H54 (cell line): ENCODE results near the gene FBXW2.

Source experiments
- DNase-seq: peaks from one replicate; pipeline ENCODE4 v3.0.0; 2011; ENCODE audit warnings: low spot score, mixed read lengths; ENCODE audit not compliant: insufficient read length
- FAIRE-seq: peaks from 3 replicates; lab custom pipeline; 2011; peaks lifted over from hg19 to GRCh38; lab: Jason Lieb, UNC
- POLR2A ChIP-seq: IDR thresholded peaks from 2 replicates; pipeline ENCODE4 v1.6.1; 2011; ENCODE audit warnings: low read depth, mild to moderate bottlenecking, low read length

FBXW2 gene

DNA sequence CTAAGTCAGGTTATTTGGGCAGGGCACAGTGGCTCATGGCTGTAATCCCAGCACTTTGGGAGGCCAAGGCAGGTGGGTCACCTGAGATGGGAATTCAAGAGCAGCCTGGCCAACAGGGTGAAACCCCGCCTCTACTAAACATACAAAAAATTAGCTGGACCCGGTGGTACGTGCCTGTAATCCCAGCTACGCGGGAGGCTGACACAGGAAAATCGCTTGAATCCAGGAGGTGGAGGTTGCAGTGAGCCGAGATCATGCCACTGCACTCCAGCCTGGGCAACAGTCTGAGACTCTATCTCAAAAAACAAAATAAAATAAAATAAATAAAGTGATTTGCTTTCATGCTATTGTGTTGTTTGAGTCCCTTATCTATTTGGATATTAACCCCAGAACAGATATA lies 8.2 kb upstream of the FBXW2 start:
- FAIRE-seq, result no peak
- no peak for TF ChIP-seq POLR2A
- no peak for DNase-seq

DNA sequence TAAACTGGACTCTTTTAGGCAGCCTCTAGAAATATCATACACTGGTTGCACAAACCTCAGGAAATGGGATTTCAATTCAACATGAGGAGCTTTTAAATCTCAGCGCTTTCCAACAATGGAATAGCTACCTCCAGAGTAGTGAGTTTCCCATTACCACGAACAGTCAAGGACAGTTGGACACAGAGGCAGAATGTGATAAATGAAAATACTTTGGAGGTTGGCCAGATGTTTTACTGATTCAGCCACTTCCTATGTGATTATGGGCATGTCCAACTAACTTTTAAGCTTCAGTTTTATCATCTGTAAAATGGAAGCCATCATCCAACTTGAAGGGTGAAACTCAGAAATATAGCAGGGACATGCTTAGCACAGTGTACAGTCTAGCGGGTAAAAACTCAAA lies 2.1 kb downstream of the FBXW2 start:
- FAIRE-seq (peak; percentile 67), DNase-seq (no peak)
- TF ChIP-seq POLR2A, result no peak

DNA sequence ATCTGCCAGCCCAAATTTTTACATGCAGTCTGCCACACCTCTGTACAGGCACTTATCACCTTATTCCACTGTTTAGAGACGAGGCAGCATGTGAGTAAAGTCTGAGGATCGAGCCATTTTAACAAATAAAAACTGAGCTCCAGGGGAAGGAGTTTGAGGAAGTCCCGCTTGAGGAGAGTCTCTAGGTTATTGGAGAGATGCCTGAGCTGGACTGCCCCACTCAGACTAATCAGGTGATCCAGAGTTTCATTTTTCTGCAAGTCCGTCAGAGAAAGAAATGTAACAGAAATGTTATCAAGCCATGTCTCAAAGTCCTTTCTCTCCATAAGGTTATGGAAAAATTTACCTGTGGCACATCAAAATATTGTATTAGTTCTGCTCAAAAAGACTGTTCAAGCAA lies 5.3 kb downstream of the FBXW2 start:
- no peak for TF ChIP-seq POLR2A
- FAIRE-seq (no peak), DNase-seq (no peak)

DNA sequence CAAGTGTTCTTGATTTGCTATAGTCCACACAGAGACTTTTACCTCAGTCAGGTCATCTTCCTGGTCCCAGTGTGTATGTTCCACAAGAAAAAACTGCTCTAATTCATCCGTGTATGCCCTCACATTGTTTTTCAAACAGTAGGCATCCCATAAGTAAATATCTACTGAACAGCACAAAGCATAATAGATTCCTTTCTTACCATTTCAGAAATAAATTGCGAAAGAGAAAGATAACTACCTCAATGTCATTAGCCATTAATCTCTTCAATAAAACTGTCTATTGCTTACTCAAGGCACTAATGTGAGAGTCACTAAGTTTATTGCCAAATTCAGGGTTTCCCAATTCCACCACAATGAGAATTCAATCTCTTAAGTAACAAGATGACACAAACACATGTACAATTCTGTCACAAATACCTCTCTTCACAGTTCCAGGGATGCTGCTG lies 9.6 kb downstream of the FBXW2 start:
- no peak for TF ChIP-seq POLR2A
- DNase-seq, result no peak
- FAIRE-seq, result peak; percentile 87

DNA sequence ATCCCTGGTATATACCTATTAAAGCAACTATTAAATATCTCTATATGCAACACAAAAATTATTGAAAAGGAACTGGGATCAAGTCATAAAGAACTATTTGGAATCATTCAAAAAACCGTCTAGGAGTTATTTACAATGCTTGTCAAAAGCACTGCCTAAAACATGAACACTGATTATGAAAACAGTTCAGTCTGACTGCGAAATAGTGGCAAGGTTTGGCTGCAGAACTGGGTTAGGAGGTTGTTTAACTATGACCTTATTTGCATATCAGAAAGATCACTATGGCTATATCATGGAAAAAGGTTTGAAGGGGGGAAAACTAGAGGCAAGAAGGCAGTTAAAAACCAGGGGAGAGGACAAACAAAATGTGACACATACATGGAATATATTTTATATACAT lies 12.0 kb downstream of the FBXW2 start:
- TF ChIP-seq POLR2A, result no peak
- no peak for DNase-seq
- FAIRE-seq, result peak; percentile 87

DNA sequence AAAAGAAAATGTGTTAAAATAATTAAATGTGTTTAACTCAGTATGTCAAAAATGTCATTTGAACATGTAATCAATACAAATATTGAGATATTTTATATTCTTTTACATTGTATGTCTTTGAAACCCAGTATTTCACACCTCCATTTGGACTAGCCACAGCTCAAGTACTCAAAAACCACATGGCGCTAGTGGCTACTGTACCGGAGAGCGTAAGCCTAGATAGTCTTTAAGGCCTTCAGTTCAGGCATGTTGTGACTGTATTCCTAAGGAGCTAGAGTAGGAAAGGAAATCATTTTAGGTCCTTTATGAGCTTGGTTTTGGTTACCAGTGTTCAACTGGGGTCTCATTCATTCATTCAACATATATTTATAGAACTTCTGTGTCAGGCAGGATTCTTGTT lies 12.8 kb downstream of the FBXW2 start:
- FAIRE-seq (no peak), DNase-seq (no peak)
- no peak for TF ChIP-seq POLR2A

DNA sequence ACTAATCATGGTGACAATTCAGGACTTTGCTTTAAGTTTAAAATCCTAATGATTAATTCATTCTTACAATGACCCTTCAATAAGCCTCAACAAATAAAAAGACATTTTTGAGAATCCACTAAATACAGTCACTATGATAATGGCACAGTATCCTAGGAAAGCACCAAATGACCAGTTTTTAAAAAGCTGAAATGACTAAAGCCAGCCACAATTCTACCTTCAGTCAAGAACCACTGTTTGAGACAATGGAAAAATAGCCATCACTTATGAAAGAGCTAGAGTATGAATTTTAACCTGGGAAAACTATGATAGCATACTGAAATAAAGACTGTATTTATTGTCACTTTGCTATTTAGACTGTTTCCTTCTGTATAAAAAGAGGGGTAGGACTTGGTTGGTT lies 14.0 kb downstream of the FBXW2 start:
- peak; percentile 64 for FAIRE-seq
- DNase-seq, result no peak
- TF ChIP-seq POLR2A, result no peak

DNA sequence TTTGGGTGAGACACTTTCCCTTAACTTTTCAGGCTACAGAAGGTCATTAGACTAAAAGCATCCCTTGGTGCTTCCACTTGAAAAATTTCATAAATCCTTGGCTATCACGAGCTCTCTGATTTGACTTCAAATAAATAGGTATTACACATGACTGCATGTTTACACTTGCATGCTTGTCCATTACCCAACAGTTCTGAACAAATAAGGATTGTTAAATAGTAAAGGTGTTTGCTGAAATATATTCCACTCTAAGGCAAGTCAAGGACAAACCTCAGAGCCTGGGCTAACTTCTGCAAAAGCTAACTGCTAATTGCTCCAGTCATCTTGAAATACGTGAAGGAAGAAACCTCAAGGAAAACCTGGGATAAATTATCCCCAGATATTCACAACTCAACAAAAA lies 14.5 kb downstream of the FBXW2 start:
- FAIRE-seq, result peak; percentile 15
- DNase-seq, result no peak
- TF ChIP-seq POLR2A, result no peak

DNA sequence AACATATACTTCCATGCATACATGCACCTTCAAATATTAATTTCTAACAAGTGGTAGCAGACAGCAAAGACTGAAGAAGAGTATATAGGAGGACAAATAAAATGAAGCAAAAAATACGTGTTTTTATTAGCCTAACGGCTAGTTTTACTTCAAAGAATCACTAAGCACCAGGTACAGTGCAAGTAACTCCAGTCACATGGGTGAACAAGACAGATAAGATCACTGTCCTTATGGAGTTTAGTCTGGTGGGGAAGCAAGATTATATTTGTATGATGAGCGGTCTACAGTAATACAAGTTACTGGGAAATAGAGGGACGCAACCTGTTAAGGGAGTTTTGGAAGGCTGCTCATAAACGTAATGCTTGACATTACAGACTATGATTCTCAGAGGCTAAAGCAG lies 16.0 kb downstream of the FBXW2 start:
- no peak for DNase-seq
- no peak for TF ChIP-seq POLR2A
- no peak for FAIRE-seq

DNA sequence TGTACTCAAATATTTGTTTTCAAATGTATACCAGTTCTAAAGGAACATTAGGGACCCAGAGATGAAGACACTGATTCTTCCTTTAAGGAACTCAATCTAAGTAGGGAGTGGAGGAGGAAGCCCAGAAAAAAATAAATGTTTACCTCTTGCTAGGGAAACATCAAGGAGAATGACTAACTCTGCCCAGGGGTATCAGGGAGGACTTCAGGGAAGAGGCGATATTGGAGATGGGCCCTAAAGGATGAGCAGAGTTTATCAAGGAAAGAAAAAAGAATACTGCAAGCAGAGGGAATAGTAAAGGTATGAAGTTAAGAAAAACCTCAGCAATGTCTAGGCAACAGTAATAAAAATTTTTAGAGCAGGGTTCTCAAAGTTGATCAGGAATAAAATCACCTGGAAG lies 16.4 kb downstream of the FBXW2 start:
- FAIRE-seq (no peak), DNase-seq (no peak)

DNA sequence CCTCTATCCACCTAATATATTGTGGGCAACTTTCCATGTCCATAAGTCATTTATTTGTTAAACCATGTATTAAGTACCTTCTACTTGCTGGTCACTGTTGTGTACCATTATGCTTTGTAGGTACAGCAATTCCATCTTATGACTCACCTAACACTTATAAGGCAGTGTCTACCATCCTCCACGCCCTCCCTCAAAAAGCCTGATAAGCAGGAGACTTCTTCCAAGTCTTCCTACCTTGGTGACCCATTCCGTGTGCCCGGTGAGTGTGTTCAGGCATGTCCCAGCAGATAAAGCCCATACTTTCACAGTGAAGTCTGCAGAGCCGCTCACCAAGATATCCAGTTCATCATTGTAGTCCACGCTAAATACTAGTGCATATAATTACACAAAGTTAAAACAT lies 17.4 kb downstream of the FBXW2 start:
- peak; percentile 61 for FAIRE-seq
- no peak for DNase-seq
- TF ChIP-seq POLR2A, result no peak

More for the DNA sequence above, 16.4 kb downstream of the FBXW2 start:
- TF ChIP-seq POLR2A, result no peak

DNA sequence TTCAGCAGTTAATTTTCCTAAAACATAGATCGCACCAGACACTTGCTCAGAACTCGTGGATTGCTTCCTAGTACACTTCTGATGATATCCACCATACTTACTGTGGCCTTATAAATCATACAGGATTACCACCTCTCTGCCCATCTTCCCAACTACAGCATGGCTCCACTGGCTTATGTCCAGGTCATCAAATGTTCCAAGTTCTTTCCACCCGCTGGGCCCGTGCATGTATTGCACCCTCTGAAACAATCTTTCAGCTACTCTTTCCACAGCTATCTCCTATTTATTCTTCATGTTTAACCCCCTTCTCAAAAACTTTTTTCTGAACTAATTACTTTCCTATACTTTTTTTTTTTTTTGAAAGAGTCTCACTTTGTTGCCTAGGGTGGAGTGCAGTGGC lies 18.5 kb downstream of the FBXW2 start:
- no peak for TF ChIP-seq POLR2A
- DNase-seq (no peak), FAIRE-seq (peak; percentile 74)

DNA sequence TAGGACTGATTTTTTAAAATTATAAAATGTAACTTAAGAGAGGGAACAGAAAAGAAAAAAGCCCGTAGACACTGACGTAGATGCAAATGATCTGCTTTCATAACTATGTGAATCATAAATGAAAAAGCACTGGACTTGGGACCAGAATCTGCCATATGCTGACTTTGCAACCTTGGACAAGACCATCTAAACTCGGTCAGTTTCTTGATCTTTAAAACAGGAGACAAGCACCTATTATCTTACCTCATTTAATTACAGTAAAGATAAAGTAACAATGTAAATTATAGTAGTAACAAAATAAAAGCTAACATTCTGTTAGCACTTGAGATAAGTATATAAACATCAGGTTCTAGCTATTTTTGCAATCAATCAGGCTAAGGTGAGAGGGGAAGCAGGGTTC lies 20.0 kb downstream of the FBXW2 start:
- no peak for DNase-seq
- TF ChIP-seq POLR2A, result no peak
- FAIRE-seq, result no peak

DNA sequence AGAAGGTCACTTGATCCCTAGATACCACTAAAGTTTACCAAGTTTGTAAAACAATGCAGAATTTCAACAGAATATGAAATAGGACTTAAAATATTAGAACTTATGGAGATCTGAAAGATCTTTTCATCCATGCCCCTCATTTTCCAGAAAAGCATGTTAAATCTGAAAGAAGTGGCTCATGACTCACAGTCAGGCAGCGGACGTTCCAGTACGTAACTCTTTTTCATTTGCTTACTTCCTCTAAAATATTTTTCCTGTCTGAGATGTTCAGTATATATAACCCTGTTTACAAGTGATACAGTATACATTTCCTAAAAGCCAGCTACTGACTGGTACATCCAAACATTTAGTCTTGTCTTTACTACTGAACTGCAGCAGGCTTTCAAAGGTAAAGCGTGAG lies 22.3 kb downstream of the FBXW2 start:
- TF ChIP-seq POLR2A, result no peak
- no peak for FAIRE-seq

DNA sequence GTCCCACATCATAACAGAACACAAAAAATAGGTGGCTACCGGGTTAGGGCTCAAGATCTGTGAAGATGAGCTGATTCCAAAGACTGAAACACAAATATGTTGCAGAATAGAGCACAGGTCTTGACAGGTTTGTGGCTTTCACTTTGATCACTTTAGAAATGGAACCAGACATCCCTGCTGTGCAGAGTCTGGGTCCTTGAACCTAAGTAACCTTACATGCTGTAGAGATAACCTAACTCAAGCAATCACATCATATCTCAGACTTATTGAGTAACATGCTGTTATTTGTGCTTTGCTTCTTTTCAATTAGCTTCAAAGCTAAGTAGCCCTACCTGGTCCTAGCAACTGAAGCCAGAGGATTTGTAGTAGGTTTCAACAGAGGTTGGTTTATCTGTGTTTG lies 24.3 kb downstream of the FBXW2 start:
- no peak for DNase-seq
- no peak for TF ChIP-seq POLR2A
- no peak for FAIRE-seq

More for the DNA sequence above, 22.3 kb downstream of the FBXW2 start:
- DNase-seq, result no peak

DNA sequence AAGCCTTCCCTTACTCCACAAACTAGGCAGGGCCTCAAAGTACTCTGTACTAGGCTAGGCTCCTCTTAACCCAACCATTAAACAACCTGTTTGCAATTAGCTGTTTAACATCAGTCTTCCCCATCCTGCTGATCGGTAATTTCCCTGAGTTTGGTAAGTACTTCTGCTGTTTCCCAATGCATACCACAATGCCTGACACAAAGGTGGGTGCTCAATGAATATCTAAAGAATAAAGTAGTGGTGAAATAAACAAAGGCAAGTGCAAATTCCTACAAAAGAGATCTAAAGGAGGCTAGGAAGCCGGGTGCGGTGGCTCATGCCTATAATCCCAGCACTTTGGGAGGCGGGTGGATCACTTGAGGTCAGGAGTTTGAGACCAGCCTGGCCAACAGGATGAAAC lies 25.0 kb downstream of the FBXW2 start:
- no peak for TF ChIP-seq POLR2A
- FAIRE-seq (no peak), DNase-seq (no peak)
